Measurements from ENCODE around the gene TSN.

TSN gene

GRCh38 chr2:121741450-121741849 is 14.0 kb upstream of the TSN start:
- H3K27ac ChIP-seq (ENCODE audit: low read depth, low read length): no peak overlapping the region
- H4K20me1 ChIP-seq (ENCODE audit: control insufficient read depth, insufficient read depth, low read depth, low read length): no peaks in the 10 kb centered on the region
- H3F3A ChIP-seq (ENCODE audit: control insufficient read depth, insufficient read depth): 0 out of 2 replicates have a peak, but pooled peaks cover 3% of the 10 kb centered on the region
- H3K4me2 ChIP-seq (ENCODE audit: low read length): no peak overlapping the region
- TF ChIP-seq EZH2phosphoT487 (IDR thresholded peaks at IDR 0.05; ENCODE audit: borderline replicate concordance, low read length): no peak
- no peak for TF ChIP-seq CTCF (IDR thresholded peaks at IDR 0.05; ENCODE audit: low read depth, low read length, poor library complexity, severe bottlenecking)
- H3K27me3 ChIP-seq (ENCODE audit: control insufficient read depth, low read length): no peaks in the 10 kb centered on the region
- no peaks in the 10 kb centered on the region for H3K9me3 ChIP-seq (ENCODE audit: control insufficient read depth, insufficient read depth, low read length)
- no peaks in the 10 kb centered on the region; the same call in 1 of the 2 replicates for H3K36me3 ChIP-seq (ENCODE audit: control insufficient read depth, low read length)
- no peaks in the 10 kb centered on the region for H3K9me2 ChIP-seq (replicated peaks; ENCODE audit: control insufficient read depth, low read length)
- peaks cover 3% of the 10 kb centered on the region for H3K79me2 ChIP-seq (ENCODE audit: control insufficient read depth, low read length)
- H3K4me1 ChIP-seq (ENCODE audit: control insufficient read depth, low read length): peaks cover 10% of the 10 kb centered on the region
- H3K4me3 ChIP-seq (ENCODE audit: low read length): no peak overlapping the region

DNA sequence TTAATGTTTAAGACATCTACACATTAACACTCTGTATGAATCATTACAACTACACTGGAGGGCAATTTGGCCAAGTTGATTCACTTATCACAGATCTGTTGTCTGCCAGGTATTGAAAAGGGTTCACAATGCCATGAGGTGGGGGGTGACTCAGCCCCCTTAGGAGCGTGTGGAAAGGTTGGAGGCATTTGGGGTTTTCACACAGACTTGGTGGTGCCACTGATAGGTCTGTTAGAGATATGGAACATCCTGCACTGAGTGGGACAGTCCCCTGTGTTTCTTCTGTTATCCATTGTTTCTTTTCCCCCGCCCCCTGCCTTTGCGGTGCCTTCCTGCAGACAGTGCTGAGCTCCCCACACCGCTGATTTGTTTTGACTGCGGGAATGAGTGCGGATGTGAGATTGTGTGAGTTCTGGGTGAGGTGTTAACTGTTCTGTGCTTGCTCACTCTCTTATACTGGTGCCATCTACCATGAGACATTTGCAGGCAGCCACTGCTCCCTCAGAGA is 9.3 kb upstream of the TSN start:
- no peaks in the 10 kb centered on the region for H3K9me2 ChIP-seq (replicated peaks; ENCODE audit: control insufficient read depth, low read length)
- H3K36me3 ChIP-seq (ENCODE audit: control insufficient read depth, low read length): no peaks in the 10 kb centered on the region
- H3K79me2 ChIP-seq (ENCODE audit: control insufficient read depth, low read length): no peaks in the 10 kb centered on the region
- no peak overlapping the region for H3K4me3 ChIP-seq (ENCODE audit: low read length)
- no peak overlapping the region for H3K4me2 ChIP-seq (ENCODE audit: low read length)
- H3F3A ChIP-seq (ENCODE audit: control insufficient read depth, insufficient read depth): 0 out of 2 replicates have a peak, but pooled peaks cover 3% of the 10 kb centered on the region
- H3K27me3 ChIP-seq (ENCODE audit: control insufficient read depth, low read length): no peaks in the 10 kb centered on the region
- no peak overlapping the region for H3K27ac ChIP-seq (ENCODE audit: low read depth, low read length)
- no peak for TF ChIP-seq EZH2phosphoT487 (IDR thresholded peaks at IDR 0.05; ENCODE audit: borderline replicate concordance, low read length)
- TF ChIP-seq CTCF (IDR thresholded peaks at IDR 0.05; ENCODE audit: low read depth, low read length, poor library complexity, severe bottlenecking): no peak
- H3K9me3 ChIP-seq (ENCODE audit: control insufficient read depth, insufficient read depth, low read length): no peaks in the 10 kb centered on the region
- H4K20me1 ChIP-seq (ENCODE audit: control insufficient read depth, insufficient read depth, low read depth, low read length): no peaks in the 10 kb centered on the region
- H3K4me1 ChIP-seq (ENCODE audit: control insufficient read depth, low read length): peaks cover 5% of the 10 kb centered on the region

DNA sequence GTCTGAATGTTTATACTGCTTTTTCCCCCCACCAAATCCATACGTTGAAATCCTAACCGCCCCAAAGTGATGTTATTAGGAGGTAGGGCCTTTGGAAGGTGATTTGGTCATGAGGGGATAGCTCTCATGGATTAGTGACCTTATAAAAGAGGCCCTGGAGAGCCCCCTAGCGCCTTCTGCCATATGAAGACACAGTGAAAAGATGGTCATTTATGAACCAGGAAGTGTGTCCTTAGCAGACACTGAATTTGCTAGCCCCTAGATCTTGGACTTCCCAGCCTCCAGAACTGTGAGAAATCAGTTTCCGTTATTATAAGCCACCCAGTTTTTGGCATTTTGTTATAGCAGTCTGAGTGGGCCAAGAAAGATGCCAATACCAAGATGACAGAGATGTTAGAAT is 7.2 kb upstream of the TSN start:
- Histone ChIP-seq H3K27ac (ENCODE audit: low read depth, low read length) (no peak overlapping the region), H3K9me2 (replicated peaks; ENCODE audit: control insufficient read depth, low read length) (no peaks in the 10 kb centered on the region), H3K36me3 (ENCODE audit: control insufficient read depth, low read length) (no peaks in the 10 kb centered on the region), H3K4me2 (ENCODE audit: low read length) (no peak overlapping the region), H3F3A (ENCODE audit: control insufficient read depth, insufficient read depth) (0 out of 2 replicates have a peak, but pooled peaks cover 2% of the 10 kb centered on the region), H4K20me1 (ENCODE audit: control insufficient read depth, insufficient read depth, low read depth, low read length) (no peaks in the 10 kb centered on the region), H3K4me3 (ENCODE audit: low read length) (no peak overlapping the region), H3K79me2 (ENCODE audit: control insufficient read depth, low read length) (no peaks in the 10 kb centered on the region), H3K9me3 (ENCODE audit: control insufficient read depth, insufficient read depth, low read length) (no peaks in the 10 kb centered on the region), H3K4me1 (ENCODE audit: control insufficient read depth, low read length) (peaks cover 5% of the 10 kb centered on the region), H3K27me3 (ENCODE audit: control insufficient read depth, low read length) (no peaks in the 10 kb centered on the region)
- peak; percentile 62 for TF ChIP-seq CTCF (IDR thresholded peaks at IDR 0.05; ENCODE audit: low read depth, low read length, poor library complexity, severe bottlenecking)
- TF ChIP-seq EZH2phosphoT487 (IDR thresholded peaks at IDR 0.05; ENCODE audit: borderline replicate concordance, low read length): no peak

Measured in DOHH2 (cell line).